Right lobe of liver (tissue), 6 donors: Measurements from ENCODE around the gene RAD51C. TPM values are rescaled to one million over a fixed set of nuclear protein-coding genes. Genes with fewer than 3 reads are reported as not detected.

Source experiments
- ATAC-seq, 4 donors: fragments of 200-7000 bp; cut with Tn5 transposase; one replicate each; pipeline ENCODE4 v1.9.1; 2020; ENCODE audit warnings: mild to moderate bottlenecking in 4 of 4, moderate library complexity in 4 of 4
- DNase-seq, 3 donors: peaks; one replicate each; pipeline ENCODE4 v3.0.0-alpha.2; 2020
- H3K27ac ChIP-seq, 3 donors: fragments of 200-600 bp; one replicate each; pipeline ENCODE4 v1.8.0; 2022
- H3K27me3 ChIP-seq, 2 donors: fragments of 200-600 bp; one replicate each; pipeline ENCODE4 v1.8.0; 2022
- H3K36me3 ChIP-seq, 4 donors: fragments of 200-600 bp; sonication (generic) in 1 of 4; one replicate each; pipeline versions ENCODE4 v1.5.1 to v1.8.0; 2017 to 2022; ENCODE audit warnings: control low read depth in 1 of 4
- H3K4me1 ChIP-seq, 4 donors: fragments of 200-600 bp; sonication (generic) in 1 of 4; one replicate each; pipeline versions ENCODE4 v1.5.1 to v1.8.0; 2017 to 2022; ENCODE audit warnings: control low read depth in 1 of 4
- H3K4me3 ChIP-seq, 3 donors: fragments of 200-600 bp; one replicate each; pipeline ENCODE4 v1.8.0; 2022
- H3K9me3 ChIP-seq, 4 donors: fragments of 200-600 bp; sonication (generic) in 1 of 4; one replicate each; pipeline versions ENCODE4 v1.5.1 to v1.8.0; 2017 to 2022; ENCODE audit warnings: control low read depth in 1 of 4
- CTCF ChIP-seq, 4 donors: fragments of 200-600 bp in 3 of 4; fragments of 450-650 bp in 1 of 4; IDR thresholded peaks; one replicate each; pipeline versions ENCODE4 v1.5.1 to v1.8.0; 2016 to 2022; ENCODE audit warnings: antibody characterized with exemption in 4 of 4, mild to moderate bottlenecking in 2 of 4
- POLR2A ChIP-seq: fragments of 450-650 bp; IDR thresholded peaks from one replicate; pipeline ENCODE4 v1.6.1; 2017; ENCODE audit warnings: antibody characterized with exemption, mild to moderate bottlenecking
- WGBS: methylation state at CpG from one replicate; pipeline ENCODE4 v1.1.6; 2018; ENCODE audit warnings: low coverage, low lambda C conversion rate; ENCODE audit not compliant: insufficient coverage; ENCODE audit errors: missing lambda C conversion rate; 5-methylcytosine and 5-hydroxymethylcytosine counted together
- intact Hi-C, 2 donors: fragments of 100-400 bp; cut with DNase I; formaldehyde crosslinking; loops; one replicate each; pipeline versions ENCODE4 v1.11.2 to v1.14.1; 2022
- total RNA-seq, 6 experiments: library from RNA; depleted of rRNA in 2 of 6; stranded (reverse); fragments of >200 nt in 2 of 6; fragmentation: NEBNext Ultra II Directional in 3 of 6; extraction: Animal tissue kit (Norgen Biotek cat#: 25700) in 3 of 6; gene quantifications; one replicate each; pipeline versions ENCODE4 v1.1.0 to v1.2.4, GENCODE V29; 2016 to 2023
- donor health status: DM: no; HTN: yes; CAD: no.
- donor health status: DM: no; HTN: no; CAD: no.
- donor health status: DM: no; HTN: no; CAD: no.
- donor health status: DM: no; HTN: yes; CAD: no.
- donor health status: DM: no; HTN: yes; CAD: no.

Gene RAD51C
- total RNA-seq, 6 experiments from 2014 or later = 6.5 to 22.2 (median 7.9) TPM

DNA sequence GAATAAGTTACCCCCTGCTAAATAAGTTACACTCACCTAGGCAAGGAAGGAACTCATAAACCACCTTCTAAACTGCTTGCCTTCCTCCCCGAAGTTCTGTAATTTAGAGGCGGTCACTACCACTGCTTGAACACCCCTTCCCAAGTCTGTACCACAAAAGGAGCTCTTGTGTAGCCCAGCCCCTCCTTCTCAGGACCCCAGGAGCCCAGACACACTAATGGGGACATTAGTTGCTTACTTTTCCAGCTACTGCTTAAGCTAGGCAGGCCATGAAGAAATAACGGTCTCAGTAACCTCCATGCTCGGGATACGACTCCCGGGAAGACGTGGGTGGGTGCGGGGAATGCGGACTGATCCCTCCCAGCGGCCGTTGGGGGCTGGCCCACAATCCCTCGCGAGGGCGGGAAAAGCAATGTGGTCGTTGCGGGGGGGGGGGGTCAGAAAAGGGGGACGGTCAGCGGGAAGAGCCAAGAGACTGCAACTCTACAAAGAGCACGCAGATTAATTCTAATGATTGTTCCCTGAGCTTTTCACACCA lies 632 bp upstream of the RAD51C start, which contains the start of gene TEX14:
Gene TEX14, minus strand, starts transcription at position 345 of the 538 bp plus-strand sequence. CDS start 40,044 bp downstream, outside the sequence.
- WGBS = 89% methylated on average over 2 of the region's 19 CpGs
- peak within 1 kb of the TSS; percentile 57 to 83 (median 68) for H3K4me3 ChIP-seq

GRCh38 chr17:58693208-58693607 lies 806 bp downstream of the RAD51C start:
- 70% methylated on average over 8 of the region's 8 CpGs for WGBS
- intact Hi-C loops = no loop called here
- peak overlapping the region; percentile 57 to 83 (median 68) for H3K4me3 ChIP-seq
- H3K4me1 ChIP-seq = no peaks in the 10 kb centered on the region
- H3K36me3 ChIP-seq = peaks cover 0 to 6% (median 0%) of the 10 kb centered on the region in 4 donors
- H3K27ac ChIP-seq = peak overlapping the region in 2 of 3 donors; percentile 39 to 49
- H3K9me3 ChIP-seq = no peaks in the 10 kb centered on the region
- H3K27me3 ChIP-seq = no peaks in the 10 kb centered on the region
- no peak for ATAC-seq
- DNase-seq = no peak
- no peak for TF ChIP-seq CTCF (IDR thresholded peaks at IDR 0.05)
- no peak for TF ChIP-seq POLR2A

More for the DNA sequence above, 632 bp upstream of the RAD51C start, which contains the start of gene TEX14:
- no peaks in the 10 kb centered on the region for H3K27me3 ChIP-seq
- H3K9me3 ChIP-seq = no peaks in the 10 kb centered on the region
- no peak for ATAC-seq
- peak within 1 kb of the TSS; percentile 13 to 49 (median 39) for H3K27ac ChIP-seq
- H3K4me1 ChIP-seq = no peaks in the 10 kb centered on the region
- DNase-seq = no peak
- H3K36me3 ChIP-seq = peaks cover 0 to 6% (median 0%) of the 10 kb centered on the region in 4 donors
- TF ChIP-seq CTCF (IDR thresholded peaks at IDR 0.05) (no peak), POLR2A (no peak)
- intact Hi-C loops = no loop called here

DNA sequence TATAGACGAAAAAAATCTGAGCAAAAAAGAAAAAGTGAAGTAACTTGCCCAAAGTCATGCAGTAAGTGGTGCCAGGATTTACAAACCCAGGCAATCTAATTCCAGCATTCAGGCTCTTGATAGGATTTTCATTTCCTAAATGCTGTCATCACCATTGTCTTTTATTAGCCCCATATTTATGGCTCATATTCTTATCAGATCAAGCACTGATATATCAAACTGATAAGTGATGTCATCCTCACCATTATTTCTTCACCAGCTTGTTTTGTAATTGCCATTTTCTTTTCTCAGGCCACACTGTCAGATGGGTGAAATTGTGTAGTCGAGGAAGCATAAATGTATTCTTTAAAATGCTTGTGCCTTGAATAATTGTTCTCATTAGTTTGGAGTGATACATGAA lies 1.3 kb downstream of the RAD51C start:
- Histone ChIP-seq H3K36me3 (peaks cover 0 to 6% (median 0%) of the 10 kb centered on the region in 4 donors), H3K9me3 (no peaks in the 10 kb centered on the region), H3K27me3 (no peaks in the 10 kb centered on the region), H3K4me3 (no peak overlapping the region), H3K4me1 (no peaks in the 10 kb centered on the region), H3K27ac (no peak overlapping the region)
- 65% methylated on average over 2 of the region's 2 CpGs for WGBS
- no peak for TF ChIP-seq CTCF (IDR thresholded peaks at IDR 0.05)
- no peak for TF ChIP-seq POLR2A
- DNase-seq (no peak), ATAC-seq (no peak)
- intact Hi-C loops = no loop called here

GRCh38 chr17:58694302-58694701 lies 1.9 kb downstream of the RAD51C start:
- intact Hi-C loops = no loop called here
- no peak overlapping the region for H3K4me3 ChIP-seq
- DNase-seq = no peak
- no peak overlapping the region for H3K27ac ChIP-seq
- H3K4me1 ChIP-seq = no peaks in the 10 kb centered on the region
- no peaks in the 10 kb centered on the region for H3K9me3 ChIP-seq
- H3K27me3 ChIP-seq = no peaks in the 10 kb centered on the region
- peaks cover 0 to 6% (median 0%) of the 10 kb centered on the region in 4 donors for H3K36me3 ChIP-seq
- no peak for ATAC-seq
- WGBS = 63% methylated on average over 4 of the region's 8 CpGs
- TF ChIP-seq CTCF (IDR thresholded peaks at IDR 0.05) (no peak), POLR2A (no peak)
